ENCODE results near the gene PRKG1. TPM values are rescaled to one million over a fixed set of nuclear protein-coding genes. Genes with fewer than 3 reads are reported as not detected.

The PRKG1 gene
- total RNA-seq, 4 donors from 2014 or later: 24.0 to 89.1 (median 45.7) TPM

GRCh38 chr10:52212802-52213201 is 1138.5 kb downstream of the PRKG1 start:
- Histone ChIP-seq H3K27me3 (no peaks in the 10 kb centered on the region), H3K27ac (peak overlapping the region in 1 of 4 donors; percentile 4), H3K9me3 (no peaks in the 10 kb centered on the region), H3K4me1 (peaks cover 0 to 14% (median 3%) of the 10 kb centered on the region in 4 donors), H3K36me3 (no peaks in the 10 kb centered on the region), H3K4me3 (no peak overlapping the region)
- TF ChIP-seq CTCF (IDR thresholded peaks at IDR 0.05): no peak
- no peak for TF ChIP-seq POLR2A (IDR thresholded peaks at IDR 0.05)
- no peak for DNase-seq

- Histone ChIP-seq H3K36me3 (no peaks in the 10 kb centered on the region), H3K4me1 (peaks cover 0 to 14% (median 3%) of the 10 kb centered on the region in 4 donors), H3K27ac (peak overlapping the region in 1 of 4 donors; percentile 12), H3K27me3 (no peaks in the 10 kb centered on the region), H3K4me3 (no peak overlapping the region), H3K9me3 (no peaks in the 10 kb centered on the region)
- TF ChIP-seq POLR2A (IDR thresholded peaks at IDR 0.05) (no peak), CTCF (IDR thresholded peaks at IDR 0.05) (no peak)
- peak in 1 of 3 donors; percentile 56 for DNase-seq
These were observed 1139.0 kb downstream of the PRKG1 start for GRCh38 chr10:52213321-52213752.

- peak; percentile 50 to 94 (median 89) for TF ChIP-seq CTCF (IDR thresholded peaks at IDR 0.05)
- TF ChIP-seq POLR2A (IDR thresholded peaks at IDR 0.05): no peak
- Histone ChIP-seq H3K9me3 (no peaks in the 10 kb centered on the region), H3K27me3 (no peaks in the 10 kb centered on the region), H3K27ac (no peak overlapping the region), H3K4me1 (peaks cover 0 to 14% (median 3%) of the 10 kb centered on the region in 4 donors), H3K36me3 (no peaks in the 10 kb centered on the region), H3K4me3 (no peak overlapping the region)
- DNase-seq: peak in 1 of 3 donors; percentile 66
These were observed 1141.6 kb downstream of the PRKG1 start for GRCh38 chr10:52215745-52216361.

- Histone ChIP-seq H3K27me3 (no peaks in the 10 kb centered on the region), H3K9me3 (no peaks in the 10 kb centered on the region), H3K4me3 (no peak overlapping the region), H3K27ac (no peak overlapping the region), H3K4me1 (peaks cover 0 to 14% (median 3%) of the 10 kb centered on the region in 4 donors), H3K36me3 (no peaks in the 10 kb centered on the region)
- DNase-seq: peak in 1 of 3 donors; percentile 22
- TF ChIP-seq POLR2A (IDR thresholded peaks at IDR 0.05): no peak
- TF ChIP-seq CTCF (IDR thresholded peaks at IDR 0.05): peak in 1 of 6 experiments; percentile 17
These were observed 1142.6 kb downstream of the PRKG1 start for GRCh38 chr10:52216852-52217251.

- TF ChIP-seq POLR2A (IDR thresholded peaks at IDR 0.05) (no peak), CTCF (IDR thresholded peaks at IDR 0.05) (no peak)
- DNase-seq: no peak
- H3K27me3 ChIP-seq: no peaks in the 10 kb centered on the region
- no peak overlapping the region for H3K27ac ChIP-seq
- peaks cover 0 to 10% (median 0%) of the 10 kb centered on the region in 4 donors for H3K4me1 ChIP-seq
- no peak overlapping the region for H3K4me3 ChIP-seq
- H3K36me3 ChIP-seq: no peaks in the 10 kb centered on the region
- no peaks in the 10 kb centered on the region for H3K9me3 ChIP-seq
These were observed 1143.2 kb downstream of the PRKG1 start for GRCh38 chr10:52217531-52217930.

Data from Peyer's patch (tissue), 4 donors.